HL-60 (cell line): ENCODE measurements around the gene PPP2CA.
"Not testable (repeated sequence)": the region's sequence is repeated elsewhere in the genome, so short reads cannot be mapped to it uniquely, and the experiment has no call there.

Experiments used
- DNase-seq, 2 experiments: peaks; one replicate each; pipeline ENCODE4 v3.0.0-alpha.2; 2010 to 2020; ENCODE audit warnings: low read depth in 1 of 2, low spot score in 1 of 2
- H3K27ac ChIP-seq: fragments of 250-450 bp; sonication (Bioruptor Pico); replicated peaks from 2 replicates; pipeline ENCODE4 v1.5.1; 2020; ENCODE audit warnings: mild to moderate bottlenecking, moderate library complexity
- H3K27me3 ChIP-seq: fragments of 250-450 bp; sonication (Bioruptor Pico); 2 replicates; pipeline ENCODE4 v1.5.1; 2021; ENCODE audit warnings: mild to moderate bottlenecking, moderate library complexity; ENCODE audit not compliant: insufficient read depth, poor library complexity, severe bottlenecking
- H3K4me3 ChIP-seq: replicated peaks from 2 replicates; pipeline ENCODE4 v1.5.1; 2011; ENCODE audit warnings: mild to moderate bottlenecking, control low read depth, low read length; ENCODE audit not compliant: insufficient read depth
- CTCF ChIP-seq: IDR thresholded peaks from one replicate; pipeline ENCODE4 v1.5.1; 2011; ENCODE audit warnings: low read length, control low read depth, inconsistent platforms; ENCODE audit not compliant: insufficient read depth
- GABPA ChIP-seq: IDR thresholded peaks from 2 replicates; pipeline ENCODE4 v1.6.1; 2012; ENCODE audit warnings: low read depth
- POLR2AphosphoS5 ChIP-seq: IDR thresholded peaks from 2 replicates; pipeline ENCODE4 v1.6.1; 2012; ENCODE audit warnings: low read depth
- SPI1 ChIP-seq: IDR thresholded peaks from 2 replicates; pipeline ENCODE4 v1.6.1; 2012; ENCODE audit warnings: low read depth, mild to moderate bottlenecking, borderline replicate concordance
- TF ChIP-seq, protein P1 (sequence below): IDR thresholded peaks from 2 replicates; pipeline ENCODE4 v1.6.1; 2012; ENCODE audit warnings: low read depth; ENCODE audit not compliant: insufficient replicate concordance

The PPP2CA gene

DNA sequence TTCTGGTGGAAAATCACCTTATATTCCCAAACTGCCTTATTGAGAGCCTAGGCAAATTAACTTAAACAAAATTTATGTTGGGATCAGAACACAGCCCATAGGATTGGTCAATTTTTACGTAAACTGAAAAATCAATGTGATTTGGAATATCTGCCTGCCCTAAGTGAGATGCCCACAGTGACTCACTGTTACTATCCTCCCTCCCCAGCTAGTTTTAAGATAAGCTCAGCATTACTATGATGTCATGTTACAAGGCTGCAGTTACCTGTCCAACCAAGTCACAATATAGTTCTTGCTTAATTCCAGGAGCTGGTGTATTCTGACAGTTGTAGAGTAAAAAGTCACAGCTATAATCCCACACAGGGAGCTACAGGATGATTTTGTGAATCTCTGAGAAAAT lies 72.2 kb downstream of the PPP2CA start:
- TF ChIP-seq GABPA (no peak), CTCF (no peak), POLR2AphosphoS5 (no peak), SPI1 (no peak)
- TF ChIP-seq, protein P1, sequence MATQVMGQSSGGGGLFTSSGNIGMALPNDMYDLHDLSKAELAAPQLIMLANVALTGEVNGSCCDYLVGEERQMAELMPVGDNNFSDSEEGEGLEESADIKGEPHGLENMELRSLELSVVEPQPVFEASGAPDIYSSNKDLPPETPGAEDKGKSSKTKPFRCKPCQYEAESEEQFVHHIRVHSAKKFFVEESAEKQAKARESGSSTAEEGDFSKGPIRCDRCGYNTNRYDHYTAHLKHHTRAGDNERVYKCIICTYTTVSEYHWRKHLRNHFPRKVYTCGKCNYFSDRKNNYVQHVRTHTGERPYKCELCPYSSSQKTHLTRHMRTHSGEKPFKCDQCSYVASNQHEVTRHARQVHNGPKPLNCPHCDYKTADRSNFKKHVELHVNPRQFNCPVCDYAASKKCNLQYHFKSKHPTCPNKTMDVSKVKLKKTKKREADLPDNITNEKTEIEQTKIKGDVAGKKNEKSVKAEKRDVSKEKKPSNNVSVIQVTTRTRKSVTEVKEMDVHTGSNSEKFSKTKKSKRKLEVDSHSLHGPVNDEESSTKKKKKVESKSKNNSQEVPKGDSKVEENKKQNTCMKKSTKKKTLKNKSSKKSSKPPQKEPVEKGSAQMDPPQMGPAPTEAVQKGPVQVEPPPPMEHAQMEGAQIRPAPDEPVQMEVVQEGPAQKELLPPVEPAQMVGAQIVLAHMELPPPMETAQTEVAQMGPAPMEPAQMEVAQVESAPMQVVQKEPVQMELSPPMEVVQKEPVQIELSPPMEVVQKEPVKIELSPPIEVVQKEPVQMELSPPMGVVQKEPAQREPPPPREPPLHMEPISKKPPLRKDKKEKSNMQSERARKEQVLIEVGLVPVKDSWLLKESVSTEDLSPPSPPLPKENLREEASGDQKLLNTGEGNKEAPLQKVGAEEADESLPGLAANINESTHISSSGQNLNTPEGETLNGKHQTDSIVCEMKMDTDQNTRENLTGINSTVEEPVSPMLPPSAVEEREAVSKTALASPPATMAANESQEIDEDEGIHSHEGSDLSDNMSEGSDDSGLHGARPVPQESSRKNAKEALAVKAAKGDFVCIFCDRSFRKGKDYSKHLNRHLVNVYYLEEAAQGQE: no peak
- no peak for DNase-seq
- no peaks in the 10 kb centered on the region for H3K27me3 ChIP-seq
- no peak overlapping the region for H3K27ac ChIP-seq
- no peak overlapping the region for H3K4me3 ChIP-seq

GRCh38 chr5:134153241-134153640 lies 72.6 kb downstream of the PPP2CA start:
- DNase-seq: no peak
- no peak overlapping the region for H3K27ac ChIP-seq
- no peak for TF ChIP-seq CTCF
- no peaks in the 10 kb centered on the region for H3K27me3 ChIP-seq
- no peak overlapping the region for H3K4me3 ChIP-seq

DNA sequence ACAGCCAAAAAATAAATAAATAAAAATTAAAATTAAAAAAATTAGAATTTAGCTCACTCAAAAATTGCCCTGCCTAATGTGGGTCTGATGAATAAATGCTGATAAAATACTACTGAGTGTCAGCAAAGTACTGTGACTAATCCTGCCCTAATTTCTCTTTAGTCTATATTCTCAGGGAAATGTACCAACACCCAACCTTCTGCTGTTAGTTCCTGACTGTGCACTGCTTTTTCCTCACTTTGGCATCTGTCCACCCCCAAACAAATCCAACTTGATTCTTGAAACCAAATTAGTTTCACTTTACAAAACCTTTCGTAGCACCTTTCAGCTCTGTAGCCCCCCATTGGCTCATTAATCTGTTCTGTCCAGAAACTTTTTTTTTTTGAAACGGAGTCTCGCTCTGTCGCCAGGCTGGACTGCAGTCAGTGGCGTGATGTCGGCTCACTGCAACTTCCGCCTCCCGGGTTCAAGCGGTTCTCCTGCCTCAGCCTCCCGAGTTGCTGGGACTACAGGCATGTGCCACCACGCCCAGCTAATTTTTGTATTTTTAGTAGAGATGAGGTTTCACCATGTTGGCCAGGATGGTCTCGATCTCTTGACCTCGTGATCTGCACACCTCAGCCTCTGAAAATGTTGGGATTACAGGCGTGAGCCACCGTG lies 73.6 kb downstream of the PPP2CA start:
- DNase-seq, H3K27me3 ChIP-seq, H3K27ac ChIP-seq, H3K4me3 ChIP-seq: not testable (repeated sequence)

GRCh38 chr5:134151723-134152122 lies 74.2 kb downstream of the PPP2CA start:
- TF ChIP-seq, protein P1: no peak
- TF ChIP-seq GABPA (no peak), CTCF (no peak), SPI1 (no peak), POLR2AphosphoS5 (no peak)
- DNase-seq: no peak
- Histone ChIP-seq H3K27ac (no peak overlapping the region), H3K4me3 (no peak overlapping the region), H3K27me3 (no peaks in the 10 kb centered on the region)
